Fibroblast of lung (primary cell): ENCODE measurements around the gene IL36B. TPM values are rescaled to one million over a fixed set of nuclear protein-coding genes. Genes with fewer than 3 reads are reported as not detected.

ENCODE experiments used
- DNase-seq, 2 donors: peaks; one replicate each; pipeline versions ENCODE4 v3.0.0 to v3.0.0-alpha.2; 2010; ENCODE audit warnings: low read depth in 2 of 2
- H2AFZ ChIP-seq: 2 replicates; pipeline ENCODE4 v1.5.1; 2012; ENCODE audit warnings: low read length, control low read depth, inconsistent platforms
- H3K27ac ChIP-seq: 2 replicates; pipeline ENCODE4 v1.5.1; 2011; ENCODE audit warnings: low read length, control low read depth; ENCODE audit not compliant: insufficient read depth
- H3K27me3 ChIP-seq: 2 replicates; pipeline ENCODE4 v1.5.1; 2011; ENCODE audit warnings: mild to moderate bottlenecking, low read length; ENCODE audit not compliant: control insufficient read depth, insufficient read depth
- H3K36me3 ChIP-seq: 2 replicates; pipeline ENCODE4 v1.5.1; 2011; ENCODE audit warnings: low read length; ENCODE audit not compliant: control insufficient read depth, insufficient read depth
- H3K4me1 ChIP-seq: 2 replicates; pipeline ENCODE4 v1.5.1; 2011; ENCODE audit warnings: low read length; ENCODE audit not compliant: control insufficient read depth, insufficient read depth; ENCODE audit errors: extremely low read depth
- H3K4me2 ChIP-seq: 2 replicates; pipeline ENCODE4 v1.5.1; 2011; ENCODE audit warnings: low read length, control low read depth; ENCODE audit not compliant: insufficient read depth; ENCODE audit errors: extremely low read depth
- H3K4me3 ChIP-seq, 4 experiments: fragments of 200-600 bp in 1 of 4; sonication (generic) in 1 of 4; replicated peaks in 1 of 4; 2 replicates each; pipeline ENCODE4 v1.5.1; 2011 to 2016; ENCODE audit warnings: low read length in 4 of 4, low read depth in 3 of 4, mild to moderate bottlenecking in 3 of 4, control low read depth in 2 of 4, inconsistent platforms in 1 of 4, mixed read lengths in 1 of 4; ENCODE audit not compliant: insufficient read depth in 1 of 4; ENCODE audit errors: control extremely low read depth in 1 of 4
- H3K79me2 ChIP-seq: 2 replicates; pipeline ENCODE4 v1.5.1; 2012; ENCODE audit warnings: mild to moderate bottlenecking, low read length, inconsistent platforms; ENCODE audit not compliant: control insufficient read depth, insufficient read depth
- H3K9ac ChIP-seq: 2 replicates; pipeline ENCODE4 v1.5.1; 2011; ENCODE audit warnings: mild to moderate bottlenecking, low read length, control low read depth; ENCODE audit not compliant: insufficient read depth
- H3K9me3 ChIP-seq: 2 replicates; pipeline ENCODE4 v1.5.1; 2012; ENCODE audit warnings: low read depth, low read length; ENCODE audit not compliant: control insufficient read depth, insufficient read depth
- H4K20me1 ChIP-seq: 2 replicates; pipeline ENCODE4 v1.5.1; 2011; ENCODE audit warnings: low read length; ENCODE audit not compliant: control insufficient read depth, insufficient read depth; ENCODE audit errors: extremely low read depth
- CTCF ChIP-seq, 2 donors: IDR thresholded peaks in 1 of 2; conservative IDR thresholded peaks in 1 of 2; 1 replicate in 1 of 2; 2 replicates in 1 of 2; pipeline ENCODE4 v1.5.1; 2011 to 2012; ENCODE audit warnings: low read length in 2 of 2, control low read depth in 1 of 2, inconsistent platforms in 1 of 2, low read depth in 1 of 2, mild to moderate bottlenecking in 1 of 2
- EZH2 ChIP-seq: IDR thresholded peaks from 2 replicates; pipeline ENCODE4 v1.5.1; 2012; ENCODE audit warnings: low read length, control low read depth, mild to moderate bottlenecking; ENCODE audit errors: missing control alignments
- polyA plus RNA-seq, 2 donors: library from polyadenylated mRNA; depleted of rRNA in 1 of 2; stranded (reverse) in 1 of 2; unstranded in 1 of 2; fragments of >200 nt; gene quantifications; 2 replicates each; pipeline ENCODE4 v1.2.1, GENCODE V29; 2011 to 2012; ENCODE audit warnings: missing spikeins in 1 of 2
- total RNA-seq: library from RNA; depleted of rRNA; stranded (reverse); fragments of >200 nt; gene quantifications from 2 replicates; pipeline ENCODE4 v1.2.1, GENCODE V29; 2014

IL36B gene
- total and polyA plus RNA-seq, 2 donors (not counting 1 experiment from before 2014, with no cell fraction given), result not detected

GRCh38 chr2:113025737-113026136 lies 26.9 kb downstream of the IL36B start:
- Histone ChIP-seq H3K79me2 (no peaks in the 10 kb centered on the region), H4K20me1 (no peaks in the 10 kb centered on the region), H3K27ac (no peak overlapping the region), H2AFZ (no peak overlapping the region), H3K9me3 (no peaks in the 10 kb centered on the region), H3K4me1 (no peaks in the 10 kb centered on the region), H3K27me3 (peaks cover 13% of the 10 kb centered on the region), H3K4me3 (no peak overlapping the region), H3K9ac (no peak overlapping the region), H3K4me2 (no peak overlapping the region), H3K36me3 (no peaks in the 10 kb centered on the region)
- TF ChIP-seq CTCF (conservative IDR thresholded peaks at IDR 0.05 in 1 of 2, IDR thresholded peaks at IDR 0.05 in 1 of 2; ENCODE audit: low read depth in 1 of 2, low read length in 2 of 2), result no peak
- TF ChIP-seq EZH2, result no peak
- DNase-seq, result no peak

- Histone ChIP-seq H3K4me2 (no peak overlapping the region), H3K27me3 (peaks cover 13% of the 10 kb centered on the region), H2AFZ (no peak overlapping the region), H3K9me3 (no peaks in the 10 kb centered on the region), H3K9ac (no peak overlapping the region), H3K4me3 (no peak overlapping the region), H3K4me1 (no peaks in the 10 kb centered on the region), H3K27ac (no peak overlapping the region), H3K36me3 (no peaks in the 10 kb centered on the region), H4K20me1 (no peaks in the 10 kb centered on the region), H3K79me2 (no peaks in the 10 kb centered on the region)
- no peak for TF ChIP-seq EZH2
- TF ChIP-seq CTCF (conservative IDR thresholded peaks at IDR 0.05 in 1 of 2, IDR thresholded peaks at IDR 0.05 in 1 of 2; ENCODE audit: low read depth in 1 of 2, low read length in 2 of 2), result no peak
- no peak for DNase-seq
These were observed 27.9 kb downstream of the IL36B start for GRCh38 chr2:113024764-113025163.

GRCh38 chr2:113021312-113021711 lies 31.4 kb downstream of the IL36B start:
- H3K4me1 ChIP-seq, result no peaks in the 10 kb centered on the region
- H4K20me1 ChIP-seq, result no peaks in the 10 kb centered on the region
- H3K36me3 ChIP-seq, result no peaks in the 10 kb centered on the region
- no peaks in the 10 kb centered on the region for H3K79me2 ChIP-seq
- no peaks in the 10 kb centered on the region for H3K9me3 ChIP-seq
- H3K27ac ChIP-seq, result no peak overlapping the region
- no peak overlapping the region for H2AFZ ChIP-seq
- DNase-seq, result no peak
- H3K4me2 ChIP-seq, result no peak overlapping the region
- no peak for TF ChIP-seq CTCF (conservative IDR thresholded peaks at IDR 0.05 in 1 of 2, IDR thresholded peaks at IDR 0.05 in 1 of 2; ENCODE audit: low read depth in 1 of 2, low read length in 2 of 2)
- H3K27me3 ChIP-seq, result peaks cover 15% of the 10 kb centered on the region
- H3K9ac ChIP-seq, result no peak overlapping the region
- H3K4me3 ChIP-seq, result no peak overlapping the region
